GM19467 (cell line): ENCODE measurements around the gene RLIM.

Experiments used
- ATAC-seq: cut with Tn5 transposase; IDR thresholded peaks from one replicate; pipeline ENCODE4 v1.9.1; 2021; ENCODE audit warnings: mild to moderate bottlenecking, moderate library complexity; ENCODE audit not compliant: unreplicated experiment

RLIM gene

DNA sequence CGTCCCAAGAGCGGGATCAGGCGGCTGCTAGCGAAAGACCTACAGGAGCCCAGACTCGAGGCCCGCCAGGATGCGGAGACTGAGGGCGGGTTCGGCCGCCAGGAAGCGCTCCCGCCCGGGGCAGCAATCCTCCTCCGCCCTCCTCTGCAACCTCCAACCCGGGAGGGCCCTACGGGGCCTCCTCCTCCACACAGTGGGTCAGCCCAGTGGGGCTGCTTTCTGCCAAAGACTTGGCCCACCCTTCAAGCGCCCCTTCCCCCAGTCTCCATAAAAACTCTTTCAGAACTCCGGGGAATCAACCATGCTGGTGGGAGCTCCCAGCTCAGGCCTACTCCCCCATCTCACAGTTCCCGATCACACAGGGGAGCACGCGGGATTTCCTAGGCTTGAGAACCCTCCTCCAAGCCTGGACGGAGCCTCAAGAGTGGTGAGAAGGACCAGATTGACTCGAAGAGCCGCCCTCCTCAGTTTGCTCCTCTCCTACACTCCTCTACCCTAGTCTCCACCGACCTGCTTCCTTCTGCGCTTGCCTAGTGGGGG, 77.5 kb downstream of the RLIM start:
- peak; percentile 7 for ATAC-seq

DNA sequence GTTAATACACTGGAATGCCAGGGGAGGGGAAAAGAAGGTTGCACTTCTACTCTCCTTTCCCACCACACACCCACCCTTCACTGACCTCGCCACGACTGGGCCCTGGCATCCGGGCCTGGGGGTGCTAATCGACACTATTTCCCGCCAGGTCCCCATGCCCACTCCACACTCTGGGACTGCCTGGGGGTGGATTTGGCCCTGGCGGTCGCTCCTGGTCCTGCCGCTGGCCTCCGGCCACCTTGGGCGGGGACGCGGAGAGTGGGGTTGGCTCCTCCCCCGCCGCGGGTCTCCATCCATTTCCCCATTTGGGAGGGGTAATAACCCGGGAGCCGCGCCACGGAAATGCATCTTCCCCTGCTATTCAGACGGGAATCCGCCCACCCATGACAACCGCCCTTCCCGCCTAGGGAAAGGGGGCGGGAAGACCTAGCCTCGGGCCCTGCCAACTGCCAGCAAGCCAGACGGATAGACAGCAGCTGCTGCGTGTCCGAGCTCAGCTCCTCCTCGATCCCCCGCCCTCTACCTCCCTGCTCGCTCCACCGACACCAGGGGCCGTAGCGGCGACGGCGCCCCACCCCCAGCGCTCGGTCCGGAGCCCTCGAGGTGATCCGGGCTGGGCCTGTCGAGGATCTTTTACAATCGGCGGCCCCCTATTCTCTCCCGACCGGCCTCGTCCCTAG, 78.1 kb downstream of the RLIM start:
- peak; percentile 62 for ATAC-seq

- peak; percentile 32 for ATAC-seq
Observed at GRCh38 chrX:74535408-74536151, 78.8 kb downstream of the RLIM start.
